Epithelial cell of proximal tubule (primary cell): Measurements from ENCODE around the gene ZCCHC24. TPM values are rescaled to one million over a fixed set of nuclear protein-coding genes. Genes with fewer than 3 reads are reported as not detected.

Experiments used
- DNase-seq: peaks from one replicate; pipeline ENCODE4 v3.0.0-alpha.2; 2011; ENCODE audit warnings: low read depth
- H3K4me3 ChIP-seq: 2 replicates; pipeline ENCODE4 v1.5.1; 2011; ENCODE audit warnings: low read depth, mild to moderate bottlenecking, low read length
- total RNA-seq: library from RNA; depleted of rRNA; stranded (reverse); fragments of >200 nt; gene quantifications from 2 replicates; pipeline ENCODE4 v1.2.3, GENCODE V29; 2015
- TF ChIP-seq, protein P1 (sequence below): conservative IDR thresholded peaks from 2 replicates; pipeline ENCODE4 v1.5.1; 2012; ENCODE audit warnings: low read depth, mild to moderate bottlenecking, low read length

Gene ZCCHC24
- total RNA-seq, 1 donor from 2014 or later: 4.7 TPM

GRCh38 chr10:79385804-79386531 lies 59.5 kb downstream of the ZCCHC24 start:
- no peak overlapping the region for H3K4me3 ChIP-seq

GRCh38 chr10:79385392-79385795 lies 60.0 kb downstream of the ZCCHC24 start:
- no peak for DNase-seq
- TF ChIP-seq, protein P1, sequence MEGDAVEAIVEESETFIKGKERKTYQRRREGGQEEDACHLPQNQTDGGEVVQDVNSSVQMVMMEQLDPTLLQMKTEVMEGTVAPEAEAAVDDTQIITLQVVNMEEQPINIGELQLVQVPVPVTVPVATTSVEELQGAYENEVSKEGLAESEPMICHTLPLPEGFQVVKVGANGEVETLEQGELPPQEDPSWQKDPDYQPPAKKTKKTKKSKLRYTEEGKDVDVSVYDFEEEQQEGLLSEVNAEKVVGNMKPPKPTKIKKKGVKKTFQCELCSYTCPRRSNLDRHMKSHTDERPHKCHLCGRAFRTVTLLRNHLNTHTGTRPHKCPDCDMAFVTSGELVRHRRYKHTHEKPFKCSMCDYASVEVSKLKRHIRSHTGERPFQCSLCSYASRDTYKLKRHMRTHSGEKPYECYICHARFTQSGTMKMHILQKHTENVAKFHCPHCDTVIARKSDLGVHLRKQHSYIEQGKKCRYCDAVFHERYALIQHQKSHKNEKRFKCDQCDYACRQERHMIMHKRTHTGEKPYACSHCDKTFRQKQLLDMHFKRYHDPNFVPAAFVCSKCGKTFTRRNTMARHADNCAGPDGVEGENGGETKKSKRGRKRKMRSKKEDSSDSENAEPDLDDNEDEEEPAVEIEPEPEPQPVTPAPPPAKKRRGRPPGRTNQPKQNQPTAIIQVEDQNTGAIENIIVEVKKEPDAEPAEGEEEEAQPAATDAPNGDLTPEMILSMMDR: no peak
- H3K4me3 ChIP-seq: no peak overlapping the region

More at GRCh38 chr10:79385804-79386531, 59.5 kb downstream of the ZCCHC24 start:
- TF ChIP-seq, protein P1: peak; percentile 11
- DNase-seq: no peak

DNA sequence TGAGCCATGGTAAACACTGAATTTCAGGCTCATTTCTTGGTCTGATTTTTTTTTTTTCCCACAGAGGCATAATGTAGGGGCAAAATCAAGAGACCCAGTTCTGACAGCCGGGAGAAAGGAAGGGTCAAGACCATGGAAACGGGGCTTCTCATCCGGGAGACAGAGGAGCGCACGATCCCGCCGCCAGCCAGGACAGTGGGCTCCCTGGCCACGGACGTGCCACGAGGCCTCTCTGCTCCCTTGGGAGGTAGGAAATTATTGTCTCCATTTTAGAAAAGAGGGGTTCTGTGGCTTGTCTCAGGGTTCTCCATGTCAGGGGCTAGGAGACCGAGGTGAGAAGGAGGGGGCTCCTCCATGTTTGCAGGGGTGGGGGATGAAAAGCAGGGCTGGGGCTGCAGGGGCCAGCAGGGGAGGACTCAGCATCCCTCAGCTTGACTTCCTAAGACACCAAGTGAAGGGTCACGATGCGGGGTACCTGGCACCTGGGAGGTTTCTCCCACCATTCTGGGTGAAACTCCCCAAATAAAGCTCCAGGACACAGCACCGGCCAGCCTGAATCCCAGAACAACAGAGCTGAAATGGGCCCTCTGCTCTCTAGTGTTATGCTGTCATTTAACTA lies 60.5 kb downstream of the ZCCHC24 start:
- DNase-seq: no peak
- H3K4me3 ChIP-seq: no peak overlapping the region
- TF ChIP-seq, protein P1: no peak

GRCh38 chr10:79383974-79384606 lies 61.3 kb downstream of the ZCCHC24 start:
- H3K4me3 ChIP-seq: no peak overlapping the region
- TF ChIP-seq, protein P1: no peak
- DNase-seq: no peak

GRCh38 chr10:79382491-79382941 lies 62.9 kb downstream of the ZCCHC24 start:
- TF ChIP-seq, protein P1: no peak
- no peak overlapping the region for H3K4me3 ChIP-seq

GRCh38 chr10:79381804-79382221 lies 63.6 kb downstream of the ZCCHC24 start:
- TF ChIP-seq, protein P1: no peak
- DNase-seq: no peak
- H3K4me3 ChIP-seq: no peak overlapping the region

More at GRCh38 chr10:79382491-79382941, 62.9 kb downstream of the ZCCHC24 start:
- no peak for DNase-seq
